ENCODE measurements around the gene RPL28.

The RPL28 gene

GRCh38 chr19:55383279-55384130 is 2.2 kb upstream of the RPL28 start:
- H3K27me3 ChIP-seq (ENCODE audit: insufficient read depth, low read length, poor library complexity) = no peaks in the 10 kb centered on the region
- H3K56ac ChIP-seq (ENCODE audit: low read length) = peak overlapping the region; percentile 89
- H3K4ac ChIP-seq (ENCODE audit: low read depth, low read length) = peak overlapping the region; percentile 41
- H3K23ac ChIP-seq (ENCODE audit: low read length) = peak overlapping the region; percentile 66
- peak overlapping the region; percentile 42 for H3K4me3 ChIP-seq (ENCODE audit: low read length)
- peaks cover 13% of the 10 kb centered on the region for H3K36me3 ChIP-seq (ENCODE audit: control insufficient read depth, insufficient read depth, low read length)
- no peak overlapping the region for H4K5ac ChIP-seq (ENCODE audit: low read length)
- peaks cover 27% of the 10 kb centered on the region for H3K79me2 ChIP-seq (ENCODE audit: control insufficient read depth, insufficient read depth, low read length)
- H2AK5ac ChIP-seq (ENCODE audit: low read length) = no peak overlapping the region
- peak overlapping the region; percentile 75 for H3K18ac ChIP-seq (ENCODE audit: low read length)
- no peak overlapping the region for H4K8ac ChIP-seq (ENCODE audit: low read depth, low read length)
- H3K4me1 ChIP-seq (ENCODE audit: control insufficient read depth, low read depth, low read length) = peaks cover 13% of the 10 kb centered on the region
- no peak overlapping the region for H2BK5ac ChIP-seq (ENCODE audit: low read length)
- H3K4me2 ChIP-seq (ENCODE audit: low read length) = peak overlapping the region; percentile 66
- H3K27ac ChIP-seq (ENCODE audit: low read depth, low read length) = peak overlapping the region; percentile 43
- H2BK120ac ChIP-seq (ENCODE audit: low read depth, low read length) = no peak overlapping the region
- H2BK15ac ChIP-seq (replicated peaks; ENCODE audit: low read depth) = no peak overlapping the region
- H3K9ac ChIP-seq (ENCODE audit: low read length) = peak overlapping the region; percentile 99
- H3K79me1 ChIP-seq (ENCODE audit: low read length) = peaks cover 19% of the 10 kb centered on the region
- DNase-seq = peak; percentile 78
- WGBS (ENCODE audit: extremely low coverage, insufficient coverage, low lambda C conversion rate) = no CpG with 5 or more reads among the region's 88 CpGs

DNA sequence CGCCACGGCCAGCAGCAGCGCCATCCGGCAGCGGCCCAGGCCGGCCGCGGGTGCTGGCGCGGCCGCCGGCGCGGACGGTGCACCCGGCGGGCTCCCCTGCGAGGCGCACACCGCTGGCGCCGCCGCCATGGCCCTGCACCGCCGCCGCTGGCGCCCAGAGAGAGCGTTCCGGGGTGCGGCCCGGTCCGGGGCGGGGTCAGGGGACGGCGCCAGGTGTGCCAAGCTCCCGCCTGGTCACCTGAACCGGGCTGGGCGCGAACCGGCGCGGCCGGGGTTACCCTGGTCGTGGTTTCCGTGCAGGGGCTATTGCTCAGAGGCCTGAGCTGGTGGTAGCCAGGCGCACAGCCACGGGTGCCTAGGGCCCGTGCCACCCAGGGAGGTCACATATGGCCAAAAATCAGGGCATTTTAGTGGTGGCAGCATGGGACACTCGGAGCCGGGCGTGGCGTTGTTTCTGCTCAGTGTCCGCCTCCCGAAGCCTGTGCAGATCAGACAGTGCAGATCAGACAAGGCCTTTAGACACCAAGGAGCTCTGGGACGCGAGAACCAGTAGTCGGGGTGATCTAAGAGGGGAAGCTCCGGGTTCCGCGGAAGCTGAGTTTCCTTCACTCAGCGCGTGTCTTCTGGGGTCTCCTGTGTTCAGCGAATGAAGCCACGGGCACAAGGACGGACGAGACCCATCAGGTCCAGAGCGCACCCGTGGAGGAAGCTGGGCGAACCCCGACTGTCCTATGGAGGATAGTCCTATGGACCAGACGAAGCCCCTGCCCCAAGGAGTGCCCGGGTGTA is 1.4 kb upstream of the RPL28 start, which contains the start of gene TMEM238:
Gene TMEM238 (minus strand): TSS at position 162 of the 789 bp plus-strand sequence. CDS start 33 bp downstream, at position 129.
- peak within 1 kb of the TSS; percentile 42 for H3K4me3 ChIP-seq (ENCODE audit: low read length)
- peak within 1 kb of the TSS; percentile 71 for H3K27ac ChIP-seq (ENCODE audit: low read depth, low read length)
- H3K56ac ChIP-seq (ENCODE audit: low read length) = peak within 1 kb of the TSS; percentile 89
- peaks cover 23% of the 10 kb centered on the region for H3K79me1 ChIP-seq (ENCODE audit: low read length)
- peak within 1 kb of the TSS; percentile 66 for H3K4me2 ChIP-seq (ENCODE audit: low read length)
- no peak within 1 kb of the TSS for H2BK15ac ChIP-seq (replicated peaks; ENCODE audit: low read depth)
- H4K5ac ChIP-seq (ENCODE audit: low read length) = no peak within 1 kb of the TSS
- H3K4me1 ChIP-seq (ENCODE audit: control insufficient read depth, low read depth, low read length) = peaks cover 13% of the 10 kb centered on the region
- H3K4ac ChIP-seq (ENCODE audit: low read depth, low read length) = peak within 1 kb of the TSS; percentile 41
- H2BK120ac ChIP-seq (ENCODE audit: low read depth, low read length) = no peak within 1 kb of the TSS
- H3K79me2 ChIP-seq (ENCODE audit: control insufficient read depth, insufficient read depth, low read length) = peaks cover 29% of the 10 kb centered on the region
- peak within 1 kb of the TSS; percentile 55 for H2AK5ac ChIP-seq (ENCODE audit: low read length)
- WGBS (ENCODE audit: extremely low coverage, insufficient coverage, low lambda C conversion rate) = no CpG with 5 or more reads among the region's 72 CpGs
- no peak within 1 kb of the TSS for H4K8ac ChIP-seq (ENCODE audit: low read depth, low read length)
- H3K9ac ChIP-seq (ENCODE audit: low read length) = peak within 1 kb of the TSS; percentile 99
- peaks cover 19% of the 10 kb centered on the region for H3K36me3 ChIP-seq (ENCODE audit: control insufficient read depth, insufficient read depth, low read length)
- DNase-seq = no peak
- peak within 1 kb of the TSS; percentile 43 for H2BK5ac ChIP-seq (ENCODE audit: low read length)
- peak within 1 kb of the TSS; percentile 66 for H3K23ac ChIP-seq (ENCODE audit: low read length)
- no peaks in the 10 kb centered on the region for H3K27me3 ChIP-seq (ENCODE audit: insufficient read depth, low read length, poor library complexity)
- H3K18ac ChIP-seq (ENCODE audit: low read length) = peak within 1 kb of the TSS; percentile 75

- Histone ChIP-seq H2BK15ac (replicated peaks; ENCODE audit: low read depth) (no peak overlapping the region), H3K36me3 (ENCODE audit: control insufficient read depth, insufficient read depth, low read length) (peaks cover 21% of the 10 kb centered on the region), H3K18ac (ENCODE audit: low read length) (peak overlapping the region; percentile 75), H3K4me2 (ENCODE audit: low read length) (peak overlapping the region; percentile 98), H2BK5ac (ENCODE audit: low read length) (peak overlapping the region; percentile 97), H4K5ac (ENCODE audit: low read length) (peak overlapping the region; percentile 98), H3K4me1 (ENCODE audit: control insufficient read depth, low read depth, low read length) (peaks cover 13% of the 10 kb centered on the region), H3K4ac (ENCODE audit: low read depth, low read length) (no peak overlapping the region), H3K79me1 (ENCODE audit: low read length) (peaks cover 23% of the 10 kb centered on the region), H3K79me2 (ENCODE audit: control insufficient read depth, insufficient read depth, low read length) (peaks cover 29% of the 10 kb centered on the region), H2AK5ac (ENCODE audit: low read length) (no peak overlapping the region), H2BK120ac (ENCODE audit: low read depth, low read length) (no peak overlapping the region), H4K8ac (ENCODE audit: low read depth, low read length) (no peak overlapping the region), H3K27me3 (ENCODE audit: insufficient read depth, low read length, poor library complexity) (no peaks in the 10 kb centered on the region), H3K56ac (ENCODE audit: low read length) (peak overlapping the region; percentile 100), H3K4me3 (ENCODE audit: low read length) (peak overlapping the region; percentile 73), H3K27ac (ENCODE audit: low read depth, low read length) (peak overlapping the region; percentile 85), H3K23ac (ENCODE audit: low read length) (peak overlapping the region; percentile 95), H3K9ac (ENCODE audit: low read length) (peak overlapping the region; percentile 99)
- peak; percentile 98 for DNase-seq
- no CpG with 5 or more reads among the region's 34 CpGs for WGBS (ENCODE audit: extremely low coverage, insufficient coverage, low lambda C conversion rate)
These were observed 610 bp upstream of the RPL28 start for GRCh38 chr19:55384920-55385723.

GRCh38 chr19:55386493-55386971 is 800 bp downstream of the RPL28 start:
- peaks cover 29% of the 10 kb centered on the region for H3K79me2 ChIP-seq (ENCODE audit: control insufficient read depth, insufficient read depth, low read length)
- no peak overlapping the region for H4K8ac ChIP-seq (ENCODE audit: low read depth, low read length)
- no peaks in the 10 kb centered on the region for H3K27me3 ChIP-seq (ENCODE audit: insufficient read depth, low read length, poor library complexity)
- H3K79me1 ChIP-seq (ENCODE audit: low read length) = peaks cover 23% of the 10 kb centered on the region
- H2BK5ac ChIP-seq (ENCODE audit: low read length) = no peak overlapping the region
- H3K23ac ChIP-seq (ENCODE audit: low read length) = peak overlapping the region; percentile 72
- WGBS (ENCODE audit: extremely low coverage, insufficient coverage, low lambda C conversion rate) = no CpG with 5 or more reads among the region's 33 CpGs
- no peak overlapping the region for H2AK5ac ChIP-seq (ENCODE audit: low read length)
- H3K36me3 ChIP-seq (ENCODE audit: control insufficient read depth, insufficient read depth, low read length) = peaks cover 21% of the 10 kb centered on the region
- peaks cover 13% of the 10 kb centered on the region for H3K4me1 ChIP-seq (ENCODE audit: control insufficient read depth, low read depth, low read length)
- no peak overlapping the region for H2BK120ac ChIP-seq (ENCODE audit: low read depth, low read length)
- no peak overlapping the region for H4K5ac ChIP-seq (ENCODE audit: low read length)
- H3K9ac ChIP-seq (ENCODE audit: low read length) = peak overlapping the region; percentile 100
- H3K18ac ChIP-seq (ENCODE audit: low read length) = no peak overlapping the region
- H3K4ac ChIP-seq (ENCODE audit: low read depth, low read length) = no peak overlapping the region
- peak overlapping the region; percentile 100 for H3K4me3 ChIP-seq (ENCODE audit: low read length)
- H3K27ac ChIP-seq (ENCODE audit: low read depth, low read length) = no peak overlapping the region
- peak overlapping the region; percentile 90 for H3K4me2 ChIP-seq (ENCODE audit: low read length)
- no peak for DNase-seq
- H2BK15ac ChIP-seq (replicated peaks; ENCODE audit: low read depth) = no peak overlapping the region
- peak overlapping the region; percentile 100 for H3K56ac ChIP-seq (ENCODE audit: low read length)

DNA sequence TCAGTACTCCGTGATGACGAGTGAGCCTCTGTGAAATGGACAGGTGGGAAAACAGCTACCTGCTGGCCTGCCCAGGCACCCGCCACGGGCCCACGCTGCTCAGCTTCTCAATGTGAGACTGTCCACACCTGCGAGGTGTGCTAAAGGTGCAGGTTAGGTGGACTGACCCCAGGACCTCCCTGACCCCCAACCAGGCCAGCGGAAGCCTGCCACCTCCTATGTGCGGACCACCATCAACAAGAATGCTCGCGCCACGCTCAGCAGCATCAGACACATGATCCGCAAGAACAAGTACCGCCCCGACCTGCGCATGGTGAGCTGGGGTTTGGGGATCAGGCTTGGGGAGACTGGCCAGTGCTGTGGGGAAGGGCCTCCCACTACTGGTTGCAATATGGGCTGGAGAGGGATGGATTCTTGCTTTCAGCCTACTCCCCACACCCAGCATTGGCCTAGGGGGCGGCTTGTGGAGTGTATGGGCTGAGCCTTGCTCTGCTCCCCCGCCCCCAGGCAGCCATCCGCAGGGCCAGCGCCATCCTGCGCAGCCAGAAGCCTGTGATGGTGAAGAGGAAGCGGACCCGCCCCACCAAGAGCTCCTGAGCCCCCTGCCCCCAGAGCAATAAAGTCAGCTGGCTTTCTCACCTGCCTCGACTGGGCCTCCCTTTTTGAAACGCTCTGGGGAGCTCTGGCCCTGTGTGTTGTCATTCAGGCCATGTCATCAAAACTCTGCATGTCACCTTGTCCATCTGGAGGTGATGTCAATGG is 2.2 kb downstream of the RPL28 start:
- no peaks in the 10 kb centered on the region for H3K27me3 ChIP-seq (ENCODE audit: insufficient read depth, low read length, poor library complexity)
- H3K4me2 ChIP-seq (ENCODE audit: low read length) = peak overlapping the region; percentile 90
- H2BK15ac ChIP-seq (replicated peaks; ENCODE audit: low read depth) = no peak overlapping the region
- H3K79me2 ChIP-seq (ENCODE audit: control insufficient read depth, insufficient read depth, low read length) = peaks cover 29% of the 10 kb centered on the region
- peak overlapping the region; percentile 100 for H3K4me3 ChIP-seq (ENCODE audit: low read length)
- peaks cover 14% of the 10 kb centered on the region for H3K4me1 ChIP-seq (ENCODE audit: control insufficient read depth, low read depth, low read length)
- no peak overlapping the region for H3K4ac ChIP-seq (ENCODE audit: low read depth, low read length)
- H3K79me1 ChIP-seq (ENCODE audit: low read length) = peaks cover 23% of the 10 kb centered on the region
- no peak overlapping the region for H4K5ac ChIP-seq (ENCODE audit: low read length)
- no peak for DNase-seq
- H4K8ac ChIP-seq (ENCODE audit: low read depth, low read length) = no peak overlapping the region
- peak overlapping the region; percentile 100 for H3K9ac ChIP-seq (ENCODE audit: low read length)
- H2BK120ac ChIP-seq (ENCODE audit: low read depth, low read length) = no peak overlapping the region
- no peak overlapping the region for H3K18ac ChIP-seq (ENCODE audit: low read length)
- H3K56ac ChIP-seq (ENCODE audit: low read length) = peak overlapping the region; percentile 100
- H2AK5ac ChIP-seq (ENCODE audit: low read length) = no peak overlapping the region
- no CpG with 5 or more reads among the region's 24 CpGs for WGBS (ENCODE audit: extremely low coverage, insufficient coverage, low lambda C conversion rate)
- H3K23ac ChIP-seq (ENCODE audit: low read length) = no peak overlapping the region
- peaks cover 21% of the 10 kb centered on the region for H3K36me3 ChIP-seq (ENCODE audit: control insufficient read depth, insufficient read depth, low read length)
- no peak overlapping the region for H3K27ac ChIP-seq (ENCODE audit: low read depth, low read length)
- no peak overlapping the region for H2BK5ac ChIP-seq (ENCODE audit: low read length)
